ENCODE data around the gene SPHK2. TPM values are rescaled to one million over a fixed set of nuclear protein-coding genes. Genes with fewer than 3 reads are reported as not detected.

The SPHK2 gene
- total RNA-seq, 4 donors from 2014 or later: 7.0 to 10.9 (median 9.7) TPM

DNA sequence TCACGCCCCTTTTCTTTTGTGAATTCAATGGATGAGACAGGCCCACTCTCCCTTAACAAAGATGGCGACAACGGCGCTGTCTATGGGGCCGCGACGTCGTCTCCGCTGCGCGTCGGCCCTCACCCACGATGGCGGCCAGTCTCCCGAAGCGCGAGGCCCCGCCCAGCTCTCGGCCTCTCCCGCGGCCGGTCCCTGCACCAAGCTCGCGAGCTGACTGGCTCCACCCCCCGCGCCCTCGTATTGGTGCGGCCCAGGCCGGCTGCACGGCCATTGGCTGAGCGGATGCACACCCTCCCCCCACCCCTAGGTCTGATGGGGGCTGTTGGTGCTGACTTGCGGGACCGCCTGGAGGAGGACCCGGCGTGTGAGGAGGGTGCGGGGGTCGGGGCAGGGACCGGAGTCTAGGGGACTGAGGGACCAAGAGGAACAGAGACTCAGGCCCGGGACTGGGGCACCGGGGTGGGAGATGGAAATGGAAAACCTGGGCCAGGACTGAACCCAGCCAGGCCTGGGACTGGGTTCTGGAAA lies 4.8 kb downstream of the SPHK2 start:
- H3K9me3 ChIP-seq: no peaks in the 10 kb centered on the region
- H3K27ac ChIP-seq: peak overlapping the region; percentile 75 to 91 (median 88)
- intact Hi-C loops (cut with DNase I): no loop called here
- DNase-seq: peak; percentile 82
- peaks cover 0 to 23% (median 0%) of the 10 kb centered on the region in 3 donors for H3K36me3 ChIP-seq
- TF ChIP-seq, protein P1, sequence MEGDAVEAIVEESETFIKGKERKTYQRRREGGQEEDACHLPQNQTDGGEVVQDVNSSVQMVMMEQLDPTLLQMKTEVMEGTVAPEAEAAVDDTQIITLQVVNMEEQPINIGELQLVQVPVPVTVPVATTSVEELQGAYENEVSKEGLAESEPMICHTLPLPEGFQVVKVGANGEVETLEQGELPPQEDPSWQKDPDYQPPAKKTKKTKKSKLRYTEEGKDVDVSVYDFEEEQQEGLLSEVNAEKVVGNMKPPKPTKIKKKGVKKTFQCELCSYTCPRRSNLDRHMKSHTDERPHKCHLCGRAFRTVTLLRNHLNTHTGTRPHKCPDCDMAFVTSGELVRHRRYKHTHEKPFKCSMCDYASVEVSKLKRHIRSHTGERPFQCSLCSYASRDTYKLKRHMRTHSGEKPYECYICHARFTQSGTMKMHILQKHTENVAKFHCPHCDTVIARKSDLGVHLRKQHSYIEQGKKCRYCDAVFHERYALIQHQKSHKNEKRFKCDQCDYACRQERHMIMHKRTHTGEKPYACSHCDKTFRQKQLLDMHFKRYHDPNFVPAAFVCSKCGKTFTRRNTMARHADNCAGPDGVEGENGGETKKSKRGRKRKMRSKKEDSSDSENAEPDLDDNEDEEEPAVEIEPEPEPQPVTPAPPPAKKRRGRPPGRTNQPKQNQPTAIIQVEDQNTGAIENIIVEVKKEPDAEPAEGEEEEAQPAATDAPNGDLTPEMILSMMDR (IDR thresholded peaks at IDR 0.05): peak in 1 of 6 experiments; percentile 20
- no peak for TF ChIP-seq POLR2A (IDR thresholded peaks at IDR 0.05)
- H3K27me3 ChIP-seq: no peaks in the 10 kb centered on the region
- H3K4me1 ChIP-seq: peaks cover 25 to 87% (median 40%) of the 10 kb centered on the region in 3 donors
- WGBS, 2 donors: 1 to 4% methylated on average over 8 to 12 of the region's 40 CpGs
- peak overlapping the region; percentile 23 to 71 (median 46) for H3K4me3 ChIP-seq

DNA sequence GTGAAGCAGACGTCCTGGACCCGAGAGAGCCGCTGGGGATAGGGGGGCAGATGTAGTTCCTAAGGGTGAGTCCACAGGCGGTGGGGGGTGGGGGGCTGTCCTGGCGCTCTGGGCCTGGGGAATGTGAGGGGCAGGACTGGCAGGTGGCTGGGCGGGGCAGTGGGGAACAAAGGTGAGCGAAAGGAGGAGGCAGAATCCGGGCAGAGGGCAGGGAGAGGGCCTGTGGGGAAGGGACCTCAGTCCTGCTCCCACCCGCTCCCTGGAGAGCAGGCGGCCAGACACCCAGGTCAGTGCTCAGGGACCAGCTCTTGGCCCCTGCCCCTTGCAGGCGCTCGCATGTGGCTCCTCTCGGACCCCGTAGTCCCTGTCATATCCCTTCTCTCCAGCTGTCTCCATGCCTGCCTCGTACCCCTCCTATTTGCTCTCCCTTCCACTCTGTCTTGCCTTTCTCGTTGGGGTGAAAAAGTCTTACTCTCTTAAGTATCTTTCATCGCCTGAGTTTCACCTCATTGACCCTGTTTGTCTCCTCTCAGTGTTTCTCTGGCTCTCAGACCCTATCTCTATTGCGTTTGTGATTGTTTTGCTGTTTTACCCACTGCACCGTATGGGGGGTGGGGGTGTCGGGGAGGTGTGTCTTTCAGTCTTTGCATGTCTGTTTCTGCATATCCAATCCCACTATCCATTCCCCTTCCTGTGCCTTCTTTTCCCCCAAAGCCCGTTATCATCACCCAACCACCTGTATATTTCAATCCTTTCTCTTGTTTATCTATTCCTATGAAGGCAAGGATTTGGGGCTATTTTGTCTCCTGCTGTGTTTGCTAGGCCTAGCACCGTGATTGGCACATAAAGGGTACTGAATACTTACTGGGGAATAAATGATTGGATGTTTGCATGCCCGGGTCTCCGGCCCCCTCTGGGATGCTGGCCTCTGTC lies 5.8 kb downstream of the SPHK2 start:
- H3K27ac ChIP-seq: peak overlapping the region; percentile 75 to 91 (median 88)
- no peak for DNase-seq
- TF ChIP-seq, protein P1 (IDR thresholded peaks at IDR 0.05): no peak
- no peak for TF ChIP-seq POLR2A (IDR thresholded peaks at IDR 0.05)

DNA sequence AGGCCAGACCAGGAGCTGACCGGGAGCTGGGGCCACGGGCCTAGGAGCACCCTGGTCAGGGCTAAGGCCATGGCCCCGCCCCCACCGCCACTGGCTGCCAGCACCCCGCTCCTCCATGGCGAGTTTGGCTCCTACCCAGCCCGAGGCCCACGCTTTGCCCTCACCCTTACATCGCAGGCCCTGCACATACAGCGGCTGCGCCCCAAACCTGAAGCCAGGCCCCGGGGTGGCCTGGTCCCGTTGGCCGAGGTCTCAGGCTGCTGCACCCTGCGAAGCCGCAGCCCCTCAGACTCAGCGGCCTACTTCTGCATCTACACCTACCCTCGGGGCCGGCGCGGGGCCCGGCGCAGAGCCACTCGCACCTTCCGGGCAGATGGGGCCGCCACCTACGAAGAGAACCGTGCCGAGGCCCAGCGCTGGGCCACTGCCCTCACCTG lies 6.6 kb downstream of the SPHK2 start:
- Histone ChIP-seq H3K9me3 (no peaks in the 10 kb centered on the region), H3K4me3 (no peak overlapping the region), H3K27me3 (no peaks in the 10 kb centered on the region), H3K36me3 (peaks cover 0 to 41% (median 0%) of the 10 kb centered on the region in 3 donors), H3K27ac (peak overlapping the region in 2 of 4 donors; percentile 88 to 91), H3K4me1 (peaks cover 29 to 90% (median 39%) of the 10 kb centered on the region in 3 donors)
- TF ChIP-seq POLR2A (IDR thresholded peaks at IDR 0.05): no peak
- TF ChIP-seq, protein P1 (IDR thresholded peaks at IDR 0.05): no peak
- 91% methylated on average over 9 of the region's 30 CpGs; no CpG with 5 or more reads in 1 of the 2 donors for WGBS, 2 donors
- no peak for DNase-seq
- intact Hi-C loops (cut with DNase I): no loop called here

More for the DNA sequence above, 5.8 kb downstream of the SPHK2 start:
- Histone ChIP-seq H3K4me3 (peak overlapping the region in 3 of 4 donors; percentile 44 to 71 (median 48)), H3K36me3 (peaks cover 0 to 32% (median 0%) of the 10 kb centered on the region in 3 donors), H3K4me1 (peaks cover 24 to 90% (median 35%) of the 10 kb centered on the region in 3 donors), H3K9me3 (no peaks in the 10 kb centered on the region), H3K27me3 (no peaks in the 10 kb centered on the region)
- intact Hi-C loops (cut with DNase I): no loop called here
- 50% methylated on average over 20 to 22 of the region's 24 CpGs for WGBS, 2 donors

DNA sequence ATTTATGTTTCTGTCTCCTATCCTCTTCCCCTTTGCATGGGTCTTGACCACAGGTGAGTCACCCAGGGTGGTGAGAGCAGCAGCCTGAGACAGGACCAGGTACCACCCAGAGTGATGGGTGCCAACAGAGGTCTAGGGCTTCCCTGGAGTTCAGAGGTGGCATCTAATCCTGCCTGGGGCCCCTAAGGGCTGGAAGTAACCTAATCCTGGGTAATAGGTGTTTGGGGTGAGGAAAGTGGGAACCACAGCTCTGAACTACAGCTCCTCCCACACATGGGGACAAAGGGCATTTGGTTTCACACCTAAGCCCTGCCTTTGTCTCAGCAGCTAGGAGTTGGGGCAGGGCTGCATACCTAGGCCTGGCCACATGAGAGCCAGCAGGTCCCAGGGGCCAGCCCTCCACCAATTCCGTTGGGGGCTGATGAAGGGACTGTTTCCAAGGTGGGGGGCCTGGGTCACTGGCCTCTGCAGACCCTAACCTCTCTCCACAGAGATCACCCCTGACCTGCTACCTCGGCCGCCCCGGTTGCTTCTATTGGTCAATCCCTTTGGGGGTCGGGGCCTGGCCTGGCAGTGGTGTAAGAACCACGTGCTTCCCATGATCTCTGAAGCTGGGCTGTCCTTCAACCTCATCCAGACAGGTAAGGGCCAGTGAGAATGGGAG lies 8.0 kb downstream of the SPHK2 start:
- H3K27me3 ChIP-seq: no peaks in the 10 kb centered on the region
- peaks cover 33 to 90% (median 42%) of the 10 kb centered on the region in 3 donors for H3K4me1 ChIP-seq

More for the DNA sequence above, 8.0 kb downstream of the SPHK2 start:
- H3K9me3 ChIP-seq: no peaks in the 10 kb centered on the region
- peak overlapping the region; percentile 4 to 84 (median 52) for H3K27ac ChIP-seq
- intact Hi-C loops (cut with DNase I): no loop called here
- TF ChIP-seq, protein P1 (IDR thresholded peaks at IDR 0.05): no peak
- TF ChIP-seq POLR2A (IDR thresholded peaks at IDR 0.05): no peak
- no peak for DNase-seq
- 60 to 96% methylated on average over 2 to 4 of the region's 6 CpGs for WGBS, 2 donors
- H3K36me3 ChIP-seq: peaks cover 0 to 48% (median 0%) of the 10 kb centered on the region in 3 donors
- H3K4me3 ChIP-seq: no peak overlapping the region
